Measurements from ENCODE around the gene YBEY. TPM values are rescaled to one million over a fixed set of nuclear protein-coding genes. Genes with fewer than 3 reads are reported as not detected.

The YBEY gene, protein sequence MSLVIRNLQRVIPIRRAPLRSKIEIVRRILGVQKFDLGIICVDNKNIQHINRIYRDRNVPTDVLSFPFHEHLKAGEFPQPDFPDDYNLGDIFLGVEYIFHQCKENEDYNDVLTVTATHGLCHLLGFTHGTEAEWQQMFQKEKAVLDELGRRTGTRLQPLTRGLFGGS
- 12.7 and 24.3 TPM in 2 replicates for total RNA-seq

DNA sequence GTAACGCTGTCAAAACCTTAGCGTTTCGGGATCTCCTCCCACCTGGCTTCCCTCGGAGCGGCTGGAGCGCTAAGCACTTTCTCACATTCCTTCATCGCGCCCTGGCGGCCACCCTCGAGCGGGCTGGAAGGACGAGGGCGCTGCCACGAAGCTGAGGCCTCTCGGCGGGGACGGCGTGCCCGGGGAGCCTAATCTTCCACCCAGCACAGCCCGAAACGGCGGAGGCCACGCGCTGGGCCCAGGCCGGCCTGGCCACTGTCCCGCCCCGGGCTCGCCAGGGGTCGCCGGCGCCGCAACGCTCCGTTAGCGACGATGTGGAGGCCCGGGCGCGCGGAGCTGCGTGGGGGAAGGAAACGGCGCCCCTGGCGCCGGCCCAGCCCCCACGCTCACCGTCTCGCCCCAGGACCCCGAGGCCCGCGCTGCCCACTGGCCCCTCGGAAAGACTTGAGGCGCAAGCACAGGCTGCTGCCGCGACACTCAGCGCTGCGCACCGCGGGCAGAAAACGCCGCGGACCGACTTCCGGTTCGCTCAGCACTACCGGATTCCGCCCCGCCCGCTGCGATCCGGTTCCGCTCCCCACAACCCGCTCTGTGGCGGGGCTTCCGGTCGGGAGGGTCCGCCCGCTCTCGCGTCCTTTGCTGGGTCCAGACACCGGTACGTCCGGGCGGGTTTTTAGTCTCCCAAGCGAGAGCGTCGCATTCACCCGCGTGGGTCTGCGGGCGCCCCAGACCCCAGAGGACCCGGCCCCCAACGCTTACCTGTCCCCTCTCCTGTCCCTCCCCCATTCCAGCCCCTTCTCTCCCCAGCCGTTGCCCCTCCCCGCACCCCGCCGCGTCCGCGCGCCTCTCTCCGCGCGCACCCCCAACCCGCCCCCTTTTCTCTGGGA is at the start of gene YBEY:
Gene YBEY, plus strand, starts transcription at position 582 of the 887 bp plus-strand sequence. CDS start 572 bp downstream, outside the sequence.

DNA sequence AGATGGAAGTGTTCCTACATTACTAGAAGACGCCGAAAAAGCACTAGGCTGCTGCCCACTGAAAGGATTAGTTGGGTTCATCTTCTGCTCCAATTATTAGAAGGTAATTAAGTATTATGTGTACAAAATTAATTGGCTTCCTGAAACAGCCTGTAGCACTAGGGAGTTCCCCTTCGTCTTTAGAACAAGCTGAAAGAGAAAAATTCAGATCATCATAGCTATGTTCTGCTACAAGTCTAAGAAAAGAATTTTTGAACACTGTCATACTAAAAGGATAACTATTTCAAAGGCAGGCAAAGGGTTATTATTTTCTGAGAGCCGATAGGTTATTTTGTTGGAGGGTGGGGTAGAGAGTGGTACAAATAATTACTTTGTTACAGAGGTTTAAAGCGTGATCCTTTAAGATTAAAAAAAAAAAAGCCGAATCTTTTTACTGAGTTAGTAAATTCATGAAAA is 908 bp upstream of the YBEY start, which contains the start of gene MCM3AP:
Gene MCM3AP, minus strand, starts transcription at position 406 of the 456 bp plus-strand sequence. Its CDS starts 325 bp downstream, at position 81.

GRCh38 chr21:46323710-46324389 is 37.7 kb downstream of the YBEY start, which contains the start of the genes C21orf58 and PCNT:
TSS of gene C21orf58 (minus strand) at chr21:46323870. CDS start at chr21:46322738, 1,132 bp downstream.
TSS of gene PCNT (plus strand) at chr21:46324156. CDS start at chr21:46324229, 73 bp downstream.

Other genes with a start within 250 kb of the YBEY start
- gene COL6A2, start 188.2 kb upstream of the YBEY start, total RNA-seq: 24.3 and 41.6 TPM in 2 replicates
- gene FTCD, start 130.8 kb upstream of the YBEY start, total RNA-seq: 0.39 and 0.65 TPM in 2 replicates
- gene SPATC1L, start 101.9 kb upstream of the YBEY start, total RNA-seq: 13.6 and 15.7 TPM in 2 replicates
- gene LSS, start 57.6 kb upstream of the YBEY start, total RNA-seq: 50.3 and 110 TPM in 2 replicates
- 73.9 and 111 TPM in 2 replicates for gene MCM3AP, start 731 bp upstream of the YBEY start, total RNA-seq
- gene C21orf58, start 37.5 kb downstream of the YBEY start, total RNA-seq: 5.4 and 6.7 TPM in 2 replicates
- 16.2 and 20.0 TPM in 2 replicates for gene PCNT, start 37.8 kb downstream of the YBEY start, total RNA-seq
- 41.4 and 55.4 TPM in 2 replicates for gene DIP2A, start 172.5 kb downstream of the YBEY start, total RNA-seq